C4-2B (cell line): ENCODE results near the gene BTBD16.

Experiments used
- CTCF ChIP-seq: fragments of 450-650 bp; conservative IDR thresholded peaks from 2 replicates; pipeline ENCODE4 v1.5.1; 2017; ENCODE audit warnings: mild to moderate bottlenecking
- ZFX ChIP-seq: fragments of 450-650 bp; IDR thresholded peaks from 2 replicates; pipeline ENCODE4 v1.6.1; 2017

- no peak for TF ChIP-seq CTCF
- no peak for TF ChIP-seq ZFX
Observed at GRCh38 chr10:122271076-122271475, at the start of gene BTBD16.
